Measurements from ENCODE around the gene ARRB1.

GRCh38 chr11:75245356-75246005 is 106.0 kb downstream of the ARRB1 start:
- TF ChIP-seq CTCF (IDR thresholded peaks at IDR 0.05; ENCODE audit: low read length) = peak; percentile 12; the same call in 1 of the 2 replicates
- TF ChIP-seq EZH2 (optimal IDR thresholded peaks at IDR 0.05; ENCODE audit: low read depth, low read length) = no peak
